Activated CD4-positive, CD25-positive, alpha-beta regulatory T cell (primary cell): ENCODE data around the gene PEAK1.
"Not testable (repeated sequence)": the region's sequence is repeated elsewhere in the genome, so short reads cannot be mapped to it uniquely, and the experiment has no call there.

Experiments
- DNase-seq, 4 experiments: peaks; one replicate each; lab custom pipeline; 2025; lab: John Stamatoyannopoulos, UW

Gene PEAK1

DNA sequence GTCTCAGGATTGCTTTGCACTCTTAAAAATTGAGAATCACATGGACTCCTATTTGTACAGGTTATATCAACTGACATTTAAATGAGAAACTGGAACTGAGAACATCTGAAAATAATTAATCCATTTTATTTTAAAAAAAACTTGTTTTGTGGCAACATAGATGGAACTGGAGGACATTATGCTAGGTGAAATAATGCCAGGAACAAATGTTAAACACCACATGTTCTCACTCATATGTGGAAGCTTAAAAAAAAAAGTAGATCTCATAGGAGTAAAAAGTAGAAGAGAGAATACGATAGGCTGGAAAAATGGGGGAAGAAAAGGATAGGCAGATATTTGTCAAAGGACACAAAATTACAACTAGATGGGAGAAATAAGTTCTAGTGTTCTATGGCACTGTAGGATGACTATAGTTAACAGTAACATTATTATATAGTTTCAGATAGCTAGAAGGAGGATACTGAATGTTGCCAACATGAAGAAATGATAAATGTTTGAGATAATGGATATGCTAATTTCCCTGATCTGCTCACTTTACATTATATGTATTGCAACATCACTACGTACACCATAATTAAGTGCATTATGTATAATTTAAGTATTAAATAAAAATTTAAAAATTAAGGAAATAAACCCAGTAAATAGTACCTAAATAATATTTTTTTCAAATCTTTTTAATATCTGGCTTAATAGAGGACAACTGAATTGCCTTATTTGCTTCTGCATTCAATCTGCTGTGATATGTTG lies 248.5 kb downstream of the PEAK1 start:
- no peak for DNase-seq

DNA sequence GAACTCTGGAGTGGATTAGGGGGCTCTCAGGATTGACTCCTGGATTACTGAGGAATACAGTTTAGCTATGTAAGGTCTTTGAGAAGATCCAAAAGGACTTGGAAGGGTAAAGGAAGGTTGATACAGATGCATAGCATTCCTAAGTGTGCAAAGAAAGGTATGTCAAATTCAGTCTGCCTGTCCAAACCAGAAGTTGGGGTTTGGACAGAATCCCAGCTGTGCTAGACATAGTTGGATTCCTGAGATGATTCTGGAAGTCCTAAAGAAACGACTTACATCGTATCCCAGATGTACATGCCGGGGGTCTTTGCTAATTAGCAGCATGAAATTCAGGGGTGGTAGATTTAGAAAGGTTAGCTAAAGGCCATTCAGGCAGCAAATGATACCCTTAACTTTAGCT lies 251.3 kb downstream of the PEAK1 start:
- no peak for DNase-seq

DNA sequence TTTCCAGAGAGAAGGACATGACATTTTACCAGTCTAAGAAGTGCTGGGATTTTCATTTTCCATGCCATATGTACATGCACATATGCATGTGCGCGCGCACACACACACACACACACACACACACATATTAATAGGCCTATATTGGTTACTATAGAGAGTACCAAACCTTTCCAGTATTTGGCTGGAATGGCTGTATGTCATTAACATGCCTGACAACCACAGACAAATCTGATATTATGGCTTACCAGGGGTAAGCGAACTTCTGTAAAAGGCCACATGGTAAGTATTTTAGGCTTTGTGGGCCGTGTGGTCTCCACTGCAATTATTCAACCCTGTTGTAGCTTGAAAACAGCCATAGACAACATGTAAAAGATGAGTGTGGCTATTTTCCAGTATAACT lies 251.8 kb downstream of the PEAK1 start:
- DNase-seq, result no peak

DNA sequence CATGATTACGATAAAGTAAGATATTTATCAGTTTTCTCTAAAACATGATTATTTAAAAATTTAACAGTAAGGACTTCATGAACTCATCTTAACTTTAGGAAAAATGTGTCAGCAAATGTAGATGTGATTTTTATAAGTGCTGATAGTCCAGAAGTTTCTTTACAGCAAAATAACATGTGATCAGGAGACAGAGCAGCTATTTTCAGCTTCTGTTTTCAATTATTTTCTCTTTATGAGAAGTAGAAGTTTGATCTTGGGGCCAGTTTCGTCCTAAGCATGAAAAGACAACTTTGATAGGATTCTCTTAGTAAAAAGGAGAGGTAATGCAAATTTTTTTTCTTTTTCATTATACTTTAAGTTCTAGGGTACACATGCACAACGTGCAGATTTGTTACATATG lies 252.5 kb downstream of the PEAK1 start:
- no peak for DNase-seq

DNA sequence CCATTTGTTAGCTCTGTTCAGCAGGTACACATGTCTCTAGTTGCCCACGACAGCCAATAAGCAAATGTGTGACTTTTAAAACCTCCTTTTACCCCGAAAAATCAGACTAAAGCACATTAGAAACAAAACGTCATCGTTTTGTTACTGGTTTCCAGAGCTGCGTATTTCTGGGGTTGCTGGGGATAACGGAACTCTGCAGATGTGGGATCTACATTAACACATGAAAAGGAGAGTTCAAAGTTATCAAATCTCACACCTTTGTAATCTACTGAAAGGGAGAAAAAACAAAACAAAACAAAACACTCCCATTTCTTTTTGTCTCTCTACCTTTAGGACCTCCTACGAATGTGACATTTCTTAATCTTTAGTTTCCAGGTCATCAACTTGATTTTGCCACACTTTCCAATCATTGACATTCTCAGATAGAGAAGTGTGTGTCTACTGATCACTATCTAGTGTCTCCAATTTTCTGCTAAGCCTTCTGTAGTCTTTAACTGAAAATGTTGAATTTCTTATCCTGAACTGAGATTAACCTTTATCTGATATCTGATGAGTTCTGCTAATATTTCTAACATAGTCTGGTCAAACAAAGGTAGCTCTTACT lies 256.0 kb downstream of the PEAK1 start:
- no peak for DNase-seq

DNA sequence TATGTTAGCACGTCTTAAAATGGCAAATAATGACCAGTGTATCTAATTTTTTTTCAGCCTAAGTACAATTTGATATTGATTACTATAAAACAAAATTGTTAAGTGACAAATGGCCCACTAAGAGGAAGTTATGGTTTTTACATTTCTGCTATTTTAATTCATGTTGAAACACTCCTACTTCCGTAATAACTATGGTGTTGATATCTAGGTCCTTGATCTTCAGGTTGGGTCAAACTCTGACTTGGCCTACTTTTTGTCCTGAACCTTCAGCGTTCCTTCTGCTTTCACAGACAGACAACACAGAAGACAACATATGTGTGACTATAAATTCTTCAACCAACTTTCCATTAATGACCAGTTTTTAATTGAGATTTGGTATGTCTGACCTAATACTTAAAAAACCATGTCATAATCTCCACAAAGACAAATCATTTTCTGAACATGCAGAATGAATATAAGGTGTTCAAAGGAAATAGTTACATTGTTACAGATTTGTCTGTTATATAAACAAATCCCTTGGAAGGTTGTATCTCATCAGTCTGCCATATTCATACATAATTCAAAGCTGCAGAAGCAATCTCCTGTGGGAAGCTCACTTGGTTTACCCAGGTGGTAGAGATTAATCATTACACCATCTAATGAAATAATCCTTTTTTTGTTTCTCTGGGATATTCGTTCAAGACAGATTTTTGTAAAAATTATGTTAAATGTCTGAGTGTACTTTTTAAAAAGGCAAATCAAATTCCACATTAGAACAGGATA lies 256.9 kb downstream of the PEAK1 start:
- no peak for DNase-seq

DNA sequence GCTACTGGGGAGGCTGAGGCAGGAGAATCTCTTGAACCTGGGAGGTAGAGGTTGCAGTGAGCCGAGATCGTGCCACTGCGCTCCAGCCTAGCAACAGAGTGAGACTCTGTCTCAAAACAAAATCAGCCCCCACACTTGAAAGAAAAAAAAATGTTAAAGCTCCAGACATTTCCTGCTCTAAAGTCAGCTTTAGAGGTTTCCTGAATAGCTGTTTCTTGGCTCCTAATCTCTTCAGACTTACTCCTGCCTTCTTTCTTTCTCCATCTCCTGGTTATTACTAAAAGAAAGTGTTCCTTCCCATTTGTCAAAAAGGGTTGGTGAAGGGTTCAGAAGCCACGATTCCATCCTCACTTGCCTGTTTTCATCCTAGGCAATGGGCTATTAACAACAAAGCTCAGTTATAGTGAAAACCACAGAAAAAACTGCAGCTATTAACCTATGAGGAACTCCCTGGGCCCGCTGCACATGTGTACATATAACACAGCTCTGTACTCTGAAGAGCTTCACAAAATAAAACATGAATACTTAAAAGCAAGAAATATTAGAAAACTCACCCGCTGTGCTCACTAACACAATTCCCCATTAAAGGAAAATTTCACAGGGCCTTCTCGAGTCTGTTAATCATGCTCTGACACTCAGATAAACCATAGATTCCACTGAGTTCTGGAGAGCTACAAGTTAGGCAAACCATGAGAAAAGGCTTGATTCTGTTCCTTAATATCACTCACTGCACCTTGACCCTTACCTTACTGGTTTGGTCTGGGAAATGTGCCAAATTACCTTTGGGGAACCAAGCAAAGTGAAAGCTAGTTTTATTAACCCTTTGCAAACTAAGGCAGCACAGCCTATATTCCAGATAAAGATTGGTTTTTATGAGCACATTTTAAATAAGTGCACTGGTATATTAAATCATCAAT lies 259.1 kb downstream of the PEAK1 start:
- DNase-seq, result no peak

DNA sequence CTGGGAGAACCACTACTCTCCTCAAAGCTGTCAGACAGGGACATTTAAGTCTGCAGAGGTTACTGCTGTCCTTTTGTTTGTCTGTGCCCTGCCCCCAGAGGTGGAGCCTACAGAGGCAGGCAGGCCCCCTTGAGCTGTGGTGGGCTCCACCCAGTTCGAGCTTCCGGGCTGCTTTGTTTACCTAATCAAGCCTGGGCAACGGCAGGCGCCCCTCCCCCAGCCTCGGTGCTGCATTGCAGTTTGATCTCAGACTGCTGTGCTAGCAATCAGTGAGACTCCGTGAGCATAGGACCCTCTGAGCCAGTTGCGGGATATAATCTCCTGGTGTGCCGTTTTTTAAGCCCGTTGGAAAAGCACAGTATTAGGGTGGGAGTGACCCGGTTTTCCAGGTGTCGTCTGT lies 263.9 kb downstream of the PEAK1 start:
- DNase-seq, result not testable (repeated sequence)

DNA sequence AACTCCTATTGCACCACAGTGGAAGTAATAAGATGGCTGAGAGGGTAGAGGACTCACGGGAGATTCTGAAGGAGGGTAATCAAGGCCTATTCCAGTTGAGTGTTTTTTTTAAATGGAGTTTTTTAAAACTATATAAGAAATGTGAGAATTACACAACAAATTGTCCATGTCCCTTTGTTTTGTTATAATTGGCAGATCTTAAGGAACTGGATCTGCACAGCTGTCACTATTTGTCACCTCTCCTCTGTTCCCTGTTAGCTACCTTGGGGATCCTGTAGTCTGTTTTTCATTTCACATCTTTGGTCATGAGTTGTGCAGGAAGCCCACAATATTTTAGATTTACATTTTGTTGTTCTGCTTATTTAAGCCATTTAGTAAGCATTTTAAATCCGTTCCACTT lies 271.7 kb downstream of the PEAK1 start:
- DNase-seq, result no peak

DNA sequence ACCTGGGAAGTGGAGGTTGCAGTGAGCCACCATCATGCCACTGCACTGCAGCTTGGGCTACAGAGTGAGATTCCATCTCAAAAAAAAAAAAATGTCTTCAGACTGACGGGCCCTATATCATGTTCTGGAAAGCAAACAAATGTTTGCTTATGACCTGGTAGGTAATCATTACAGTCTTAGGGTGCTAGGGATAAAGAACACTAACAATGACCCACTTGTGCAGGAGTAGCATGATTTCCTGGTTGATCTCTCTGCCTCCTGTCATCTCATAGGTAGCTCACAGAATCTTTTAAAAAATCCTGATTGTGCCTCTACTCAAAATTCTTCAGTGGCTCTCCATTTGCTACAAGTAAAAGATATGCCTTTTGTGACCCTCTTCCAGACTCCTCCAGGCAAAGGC lies 274.5 kb downstream of the PEAK1 start:
- no peak for DNase-seq

DNA sequence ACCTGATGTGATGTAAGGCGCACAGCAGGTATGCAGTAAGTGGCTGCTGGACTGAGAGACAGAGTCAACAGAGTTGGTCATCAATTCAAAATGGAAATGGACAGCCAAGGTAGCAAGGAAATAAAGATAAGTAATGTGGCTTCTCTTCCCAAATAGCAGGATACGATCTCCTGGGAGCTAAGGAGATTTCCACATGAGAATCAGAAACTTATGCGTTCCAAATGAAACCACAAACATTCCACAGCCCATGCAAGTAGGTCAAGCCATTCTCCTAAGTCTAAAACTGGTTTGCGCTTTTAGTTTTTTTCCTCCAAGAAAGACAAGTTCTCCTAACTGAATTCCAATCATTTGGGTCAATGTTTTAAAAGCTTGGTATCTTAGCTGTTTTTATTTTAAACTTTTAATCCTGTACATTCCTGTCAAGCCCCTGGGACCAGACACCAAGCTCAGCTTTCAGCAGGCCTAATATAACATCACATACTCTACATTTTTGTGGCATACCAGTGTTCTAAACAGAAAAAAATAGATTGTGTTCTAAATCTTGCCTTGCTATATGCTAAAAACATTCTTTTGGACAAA lies 275.3 kb downstream of the PEAK1 start:
- DNase-seq, result no peak

DNA sequence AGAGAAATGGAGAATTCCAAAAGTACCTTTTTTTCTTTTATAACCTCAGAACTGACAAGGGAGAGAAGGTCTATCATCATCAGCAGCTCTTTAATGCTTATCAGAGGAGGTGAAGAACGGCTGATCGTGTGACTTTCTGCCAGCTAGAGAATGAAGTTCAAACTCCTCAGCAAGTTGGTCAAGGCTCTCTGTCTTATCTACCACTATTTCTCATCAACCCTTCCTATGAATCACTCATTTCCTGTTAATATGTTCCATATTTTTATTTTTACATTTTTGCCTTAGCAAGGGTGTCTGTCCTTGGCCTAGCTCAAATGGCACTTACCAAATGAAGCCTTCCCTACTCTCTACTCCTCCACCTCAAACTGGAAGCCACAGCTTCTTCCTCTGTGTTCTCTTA lies 275.9 kb downstream of the PEAK1 start:
- DNase-seq, result no peak

DNA sequence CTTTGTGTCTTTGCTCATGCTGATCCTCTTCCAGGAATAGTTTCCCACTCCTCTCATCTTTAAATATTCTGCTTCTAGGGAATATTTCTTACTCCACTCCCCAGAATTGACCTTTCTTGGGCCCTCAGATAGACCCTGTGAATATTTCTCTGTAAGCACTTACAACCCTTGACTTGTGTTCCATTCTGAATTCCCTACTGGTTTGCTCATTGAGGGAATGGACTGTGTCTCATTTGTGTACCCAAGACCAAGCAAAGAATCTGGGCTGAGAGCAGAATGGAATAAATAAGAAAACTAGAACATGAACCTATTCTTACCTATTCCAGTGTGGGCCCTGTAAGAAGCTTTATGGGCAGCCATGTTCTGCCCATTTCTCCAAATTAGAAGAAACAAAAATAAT lies 276.3 kb downstream of the PEAK1 start:
- DNase-seq, result no peak

DNA sequence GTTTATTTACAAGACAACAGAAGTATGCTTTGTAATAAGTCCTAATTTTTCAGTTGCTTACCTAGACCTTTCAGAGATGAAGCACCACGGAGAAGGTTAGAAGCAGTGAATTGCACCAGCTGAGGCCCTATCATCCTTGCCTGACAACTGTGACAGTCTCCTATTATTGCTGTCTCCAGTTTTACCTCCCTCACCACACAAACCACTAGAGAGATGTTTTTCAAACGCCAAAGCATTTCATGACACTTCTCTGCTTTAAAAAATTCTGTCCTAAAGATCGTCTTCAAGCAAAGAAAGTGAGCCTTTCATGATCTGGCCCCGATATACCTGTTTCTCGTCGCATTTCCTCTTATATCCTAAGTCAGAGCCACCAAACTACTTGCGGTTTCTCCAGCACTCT lies 276.7 kb downstream of the PEAK1 start:
- DNase-seq, result no peak

DNA sequence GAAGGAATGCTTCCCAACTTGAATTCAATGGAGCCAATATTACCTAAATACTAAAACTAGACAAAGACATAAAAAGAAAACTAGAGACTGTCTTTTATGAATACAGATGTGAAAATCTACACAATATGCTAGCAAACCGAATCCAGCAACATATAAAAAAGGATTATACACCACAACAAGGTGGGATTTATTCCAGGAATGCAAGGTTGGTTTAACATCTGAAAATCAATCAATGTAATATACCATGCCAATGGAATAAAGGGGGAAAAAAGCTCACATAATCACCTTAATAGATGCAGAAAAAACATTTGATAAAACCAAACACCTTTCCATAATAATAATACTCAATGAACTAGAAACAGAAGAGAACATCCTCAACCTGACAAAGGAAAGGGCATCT lies 279.7 kb downstream of the PEAK1 start:
- no peak for DNase-seq

DNA sequence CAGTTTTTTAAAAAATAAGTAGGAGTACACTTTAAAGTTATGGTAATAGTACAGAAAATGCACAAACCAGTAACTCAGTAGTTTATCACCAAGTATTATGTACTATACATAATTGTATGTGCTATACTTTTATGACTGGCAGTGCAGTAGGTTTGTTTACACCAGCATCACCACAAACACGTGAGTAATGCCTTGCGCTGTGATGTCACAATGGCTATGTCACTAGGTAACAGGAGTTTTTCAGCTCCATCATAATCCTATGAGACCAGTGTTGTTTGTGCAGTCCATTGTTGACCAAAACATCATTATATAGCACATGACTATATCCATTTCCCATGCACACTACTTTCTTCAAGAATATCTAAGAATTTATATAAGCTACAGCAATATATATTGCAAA lies 280.6 kb downstream of the PEAK1 start:
- no peak for DNase-seq

DNA sequence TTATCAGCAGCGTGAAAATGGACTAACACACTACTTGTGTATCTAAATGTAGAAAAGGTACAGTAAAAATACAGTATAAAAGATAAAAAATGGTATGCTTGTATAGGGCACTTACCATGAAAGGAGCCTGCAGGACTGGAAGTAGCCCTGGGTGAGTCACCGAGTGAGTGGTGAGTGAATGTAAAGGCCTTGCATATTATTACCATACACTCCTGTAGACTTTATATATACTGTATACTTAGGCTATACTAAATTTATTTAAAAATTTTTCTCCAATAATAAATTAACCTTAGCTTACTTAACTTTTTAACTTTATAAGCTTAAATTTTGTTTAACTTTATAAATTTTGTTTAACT lies 281.8 kb downstream of the PEAK1 start:
- DNase-seq, result no peak

DNA sequence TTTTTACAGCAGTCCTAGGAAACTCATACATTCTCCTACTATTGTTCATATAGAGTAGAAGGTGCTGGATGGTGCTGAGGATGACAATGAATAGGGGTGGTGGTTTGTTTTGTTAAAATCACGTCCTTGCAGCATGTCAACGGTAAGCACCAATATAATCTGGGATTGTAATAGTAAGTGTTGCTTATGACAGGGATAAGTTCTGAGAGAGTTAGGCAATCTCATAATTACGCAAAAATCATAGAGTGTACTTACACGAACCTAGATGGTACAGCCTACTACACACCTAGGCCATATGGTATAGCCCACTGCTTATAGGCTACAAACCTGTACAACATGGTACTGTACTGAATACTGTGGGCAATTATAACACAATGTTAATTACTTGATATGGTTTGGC lies 284.7 kb downstream of the PEAK1 start:
- no peak for DNase-seq

DNA sequence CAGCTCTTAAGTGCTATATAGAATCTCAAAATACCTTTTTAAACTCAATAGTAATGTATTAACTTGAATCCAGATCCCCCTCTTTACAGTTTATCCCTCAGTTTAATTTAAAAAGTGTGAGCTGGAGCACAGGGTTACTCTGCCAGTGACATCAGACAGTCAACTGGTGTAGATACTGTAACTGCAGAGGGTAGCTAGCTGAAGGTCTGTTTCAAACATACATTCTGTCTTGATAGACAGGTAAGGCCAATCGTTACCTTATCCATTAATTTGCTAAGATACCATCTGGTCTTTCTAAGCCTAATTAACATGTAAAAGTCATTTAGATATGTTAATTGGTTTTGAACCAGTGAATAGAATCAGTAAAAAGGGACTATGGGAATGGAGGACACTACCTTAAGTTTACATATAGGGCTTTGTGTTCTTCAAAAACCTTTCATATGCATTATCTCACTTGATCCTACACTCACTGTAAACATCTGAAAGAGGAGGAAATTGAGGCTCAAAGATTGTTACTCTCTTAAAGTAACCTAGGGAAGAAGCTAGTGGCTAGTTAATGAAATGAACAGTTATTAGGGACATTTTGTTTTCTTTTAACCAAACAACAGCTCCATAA lies 289.5 kb downstream of the PEAK1 start:
- DNase-seq, result no peak

DNA sequence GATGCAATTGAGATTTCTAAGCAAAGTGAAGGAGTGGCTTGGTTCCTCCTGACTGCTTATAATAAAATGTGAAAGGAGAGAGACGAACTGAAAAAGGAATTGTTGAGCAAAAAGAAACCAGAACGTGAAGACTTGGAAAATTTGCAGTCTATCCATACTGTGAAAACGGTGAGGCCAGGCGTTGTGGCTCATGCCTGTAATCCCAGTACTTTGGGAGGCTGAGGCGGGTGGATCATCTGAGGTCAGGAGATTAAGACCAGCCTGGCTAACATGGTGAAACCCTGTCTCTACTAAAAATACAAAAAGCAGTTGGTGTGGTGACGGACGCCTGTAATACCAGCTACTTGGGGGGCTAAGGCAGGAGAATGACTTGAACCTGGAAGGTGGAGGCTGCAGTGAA lies 292.3 kb downstream of the PEAK1 start:
- no peak for DNase-seq

DNA sequence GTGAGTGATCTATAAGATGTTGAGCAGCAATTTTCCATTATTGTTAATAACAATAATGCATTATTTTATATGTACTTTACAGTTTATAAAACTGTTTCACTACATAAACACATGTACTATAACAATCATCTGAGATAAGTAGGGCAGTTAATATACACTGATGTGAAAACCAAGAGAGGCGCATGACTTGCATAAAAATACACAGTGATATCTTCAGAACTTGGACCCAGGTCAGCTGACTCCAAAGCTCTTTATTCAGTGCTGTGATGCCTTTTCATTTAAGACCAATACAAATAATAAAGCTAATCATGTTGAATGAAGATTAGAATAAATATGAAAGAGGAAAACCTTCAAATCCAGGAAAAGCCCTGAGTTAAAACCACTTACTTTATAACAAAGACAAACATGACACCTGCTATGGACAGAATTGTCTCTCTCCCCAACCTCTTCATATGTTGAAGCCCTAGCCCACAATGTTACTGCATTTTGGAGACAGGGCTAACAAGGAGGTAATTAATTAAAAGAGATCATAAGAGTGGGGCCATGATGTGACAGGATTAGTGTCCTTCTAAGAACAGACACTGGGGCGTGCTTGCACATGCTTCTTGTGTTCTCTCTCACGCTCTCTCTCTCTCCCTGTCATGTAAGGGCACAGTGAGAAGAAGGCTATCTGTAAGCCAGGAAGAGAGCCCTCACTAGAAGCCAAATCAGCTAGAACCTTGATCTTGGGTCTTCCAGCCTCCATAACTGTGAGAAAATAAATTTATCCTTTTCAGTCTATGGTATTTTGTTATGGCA lies 293.2 kb downstream of the PEAK1 start:
- no peak for DNase-seq
